GM12892 (cell line): ENCODE data around the gene IDH2.

ENCODE experiments used
- POLR2A ChIP-seq: IDR thresholded peaks from 2 replicates; pipeline ENCODE4 v1.6.1; 2011; ENCODE audit warnings: low read depth, low read length, control low read depth
- TAF1 ChIP-seq: IDR thresholded peaks from 2 replicates; pipeline ENCODE4 v1.6.1; 2011; ENCODE audit warnings: low read depth, mild to moderate bottlenecking, control low read depth, low read length, borderline replicate concordance

- TF ChIP-seq POLR2A (no peak), TAF1 (no peak)
These were observed 29.6 kb upstream of the IDH2 start for GRCh38 chr15:90131848-90132247.
